SHP77 treated with DMSO at 0.1 percent for 48 hours (cell line): ENCODE data around the gene FAM3A.

Experiments
- DNase-seq: peaks from one replicate; lab custom pipeline; 2025; lab: John Stamatoyannopoulos, UW

The FAM3A gene

GRCh38 chrX:154478728-154479622 is 37.1 kb downstream of the FAM3A start, which contains the start of gene LAGE3:
Gene LAGE3, minus strand, starts transcription at chrX:154479281. Its CDS starts 366 bp downstream, at chrX:154478915.
- DNase-seq, result peak; percentile 63

- DNase-seq, result no peak
Observed at GRCh38 chrX:154477891-154478477, 38.0 kb downstream of the FAM3A start.

GRCh38 chrX:154476821-154477220 is 39.2 kb downstream of the FAM3A start:
- DNase-seq, result no peak

GRCh38 chrX:154473683-154474082 is 42.3 kb downstream of the FAM3A start:
- no peak for DNase-seq

- no peak for DNase-seq
Observed at GRCh38 chrX:154472685-154473632, 43.1 kb downstream of the FAM3A start.

- DNase-seq, result no peak
Observed at GRCh38 chrX:154471839-154472684, 44.0 kb downstream of the FAM3A start.

GRCh38 chrX:154470914-154471568 is 45.0 kb downstream of the FAM3A start:
- DNase-seq, result no peak

- no peak for DNase-seq
Observed at GRCh38 chrX:154470434-154470833, 45.6 kb downstream of the FAM3A start.

- no peak for DNase-seq
Observed at GRCh38 chrX:154469880-154470279, 46.2 kb downstream of the FAM3A start.

- no peak for DNase-seq
Observed at GRCh38 chrX:154469114-154469513, 46.9 kb downstream of the FAM3A start.

- DNase-seq, result no peak
Observed at GRCh38 chrX:154468217-154468616, 47.8 kb downstream of the FAM3A start.

GRCh38 chrX:154467556-154467955 is 48.5 kb downstream of the FAM3A start:
- no peak for DNase-seq

GRCh38 chrX:154466907-154467306 is 49.1 kb downstream of the FAM3A start:
- no peak for DNase-seq

GRCh38 chrX:154466036-154466435 is 50.0 kb downstream of the FAM3A start:
- DNase-seq, result no peak

- no peak for DNase-seq
Observed at GRCh38 chrX:154465601-154466000, 50.4 kb downstream of the FAM3A start.

- no peak for DNase-seq
Observed at GRCh38 chrX:154464806-154465365, 51.1 kb downstream of the FAM3A start.

GRCh38 chrX:154463611-154464220 is 52.3 kb downstream of the FAM3A start:
- DNase-seq, result no peak

- no peak for DNase-seq
Observed at GRCh38 chrX:154462396-154462795, 53.6 kb downstream of the FAM3A start.

- no peak for DNase-seq
Observed at GRCh38 chrX:154460326-154460725, 55.7 kb downstream of the FAM3A start.

GRCh38 chrX:154459832-154460231 is 56.2 kb downstream of the FAM3A start:
- no peak for DNase-seq
